Fibroblast of skin of scalp (primary cell): ENCODE results near the gene CYFIP2.

ENCODE experiments used
- DNase-seq: peaks from one replicate; pipeline ENCODE4 v3.0.0-alpha.2; 2013

CYFIP2 gene

DNA sequence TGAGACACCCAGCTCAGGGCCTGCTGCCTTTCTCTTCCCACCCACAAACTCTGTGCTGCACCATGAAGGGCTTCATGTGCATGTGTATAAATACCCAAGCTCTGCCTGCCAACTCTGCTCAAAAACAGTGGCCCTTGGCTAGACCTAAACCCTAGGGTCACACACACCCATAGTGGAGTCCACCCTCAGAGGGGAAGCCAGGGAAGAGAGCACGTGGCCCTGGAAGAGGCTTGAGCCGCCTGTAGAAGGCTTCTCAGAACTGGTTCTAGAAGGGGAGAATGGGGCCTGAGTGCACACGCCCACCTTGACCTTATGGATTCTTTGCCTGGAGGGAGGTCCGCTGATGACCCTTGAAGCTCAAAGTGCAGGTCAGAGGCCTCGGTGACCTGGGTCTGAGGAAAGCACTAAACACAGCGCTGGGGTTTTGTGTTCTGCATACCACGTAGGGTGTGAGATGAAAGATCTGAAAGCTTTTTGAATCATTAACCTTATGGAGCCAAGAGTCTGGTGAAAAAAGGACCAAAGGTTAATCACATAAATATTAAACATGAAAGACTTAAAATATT lies 60.6 kb downstream of the CYFIP2 start:
- no peak for DNase-seq

DNA sequence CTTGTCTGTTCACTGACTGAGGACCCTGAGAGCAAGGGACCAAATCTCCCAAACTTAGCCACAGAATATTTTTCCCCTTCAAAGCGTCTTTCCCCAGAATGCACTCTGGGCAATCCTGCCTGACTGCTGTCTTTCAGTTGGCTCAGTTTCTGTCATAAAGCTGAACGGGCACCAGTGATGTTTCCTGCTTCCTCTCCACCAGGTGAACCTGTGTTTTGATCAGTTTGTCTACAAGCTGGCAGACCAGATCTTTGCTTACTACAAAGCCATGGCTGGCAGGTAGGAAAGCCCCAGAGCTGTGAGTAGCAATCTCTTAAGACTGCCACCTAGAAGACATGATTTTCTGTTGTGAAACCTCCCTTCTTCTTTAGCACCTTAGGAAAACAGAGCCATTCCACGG lies 61.8 kb downstream of the CYFIP2 start:
- DNase-seq: no peak

GRCh38 chr5:157328277-157328912 lies 62.5 kb downstream of the CYFIP2 start:
- DNase-seq: peak; percentile 84

DNA sequence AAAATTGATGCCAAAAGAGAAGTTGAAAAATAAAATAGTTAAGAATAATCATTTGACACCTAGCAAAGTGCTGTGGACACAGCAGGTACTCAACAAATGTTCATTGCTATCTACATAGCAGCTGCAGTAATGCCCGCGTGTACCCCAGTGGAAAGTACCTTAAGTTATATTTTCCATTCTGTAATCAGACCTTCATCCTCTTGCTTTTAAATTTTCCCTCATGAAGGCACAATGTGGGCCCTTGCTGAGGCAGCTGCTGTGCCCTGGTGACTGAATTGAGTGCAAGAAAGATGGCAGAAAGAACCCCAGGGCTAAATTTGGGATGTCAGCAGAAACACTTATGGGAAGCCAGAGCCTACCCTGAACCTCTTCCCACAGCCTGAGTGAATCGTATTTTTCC lies 65.9 kb downstream of the CYFIP2 start:
- no peak for DNase-seq

DNA sequence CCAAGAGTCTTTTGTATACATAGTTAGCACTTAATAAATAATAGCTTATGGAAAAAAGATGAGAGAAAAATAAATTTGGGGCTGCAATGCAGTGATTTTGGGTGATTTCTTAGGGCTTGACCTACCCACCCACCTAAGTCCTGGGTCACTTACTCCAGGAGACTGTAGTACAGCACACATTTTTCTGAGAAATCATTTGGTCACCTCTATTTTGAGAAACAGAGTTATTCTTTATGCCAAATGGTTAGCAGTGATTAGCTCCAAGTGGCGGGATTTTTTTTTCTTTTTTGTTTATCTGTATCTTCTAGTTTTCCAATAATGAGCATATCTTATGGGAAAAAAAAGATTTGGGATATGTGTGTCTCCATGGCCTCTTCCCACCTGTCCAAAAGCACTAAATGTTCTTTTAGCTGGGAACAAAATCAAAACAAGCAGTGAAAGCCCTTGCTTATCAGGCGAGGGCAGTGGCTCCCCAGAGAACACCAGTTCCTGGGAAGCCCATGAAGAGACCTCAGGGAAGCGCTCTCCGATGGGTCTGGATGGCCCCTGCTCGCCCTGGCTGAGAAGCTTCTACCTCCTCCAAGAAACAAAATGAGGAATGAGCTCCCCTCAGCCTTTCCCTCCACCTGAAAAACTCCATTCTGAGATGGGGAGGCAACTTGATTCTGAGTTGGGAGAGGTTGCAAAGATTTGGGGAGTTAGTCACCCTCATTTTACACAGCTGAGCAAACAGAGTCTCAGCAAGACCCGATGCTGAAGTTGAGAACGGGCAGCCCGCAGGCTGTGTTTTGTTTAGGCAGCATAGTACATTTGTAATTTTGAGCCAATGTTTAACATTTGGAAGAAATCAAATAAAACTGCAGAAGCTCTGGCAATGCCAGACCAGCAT lies 69.9 kb downstream of the CYFIP2 start:
- peak; percentile 65 for DNase-seq

GRCh38 chr5:157336423-157336744 lies 70.5 kb downstream of the CYFIP2 start:
- no peak for DNase-seq

DNA sequence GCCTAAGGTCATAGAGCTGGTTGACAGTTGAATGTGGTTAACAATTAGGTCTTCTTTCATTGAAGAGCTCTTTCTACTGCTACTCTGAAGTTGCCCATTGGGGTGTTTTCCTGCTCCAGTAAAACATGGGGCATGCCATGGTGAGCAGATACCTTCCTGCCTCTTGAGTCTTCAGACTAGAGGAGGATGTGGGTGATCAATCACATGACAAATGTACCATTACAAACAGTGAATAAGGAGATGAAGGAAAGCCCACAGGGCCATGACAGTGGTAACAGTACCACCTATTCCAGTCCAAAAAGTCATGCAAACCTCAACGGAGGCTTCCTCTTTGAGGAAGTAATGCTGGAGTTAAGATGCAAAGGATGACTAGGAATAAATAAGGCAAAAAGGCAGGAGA lies 73.5 kb downstream of the CYFIP2 start:
- DNase-seq: no peak

DNA sequence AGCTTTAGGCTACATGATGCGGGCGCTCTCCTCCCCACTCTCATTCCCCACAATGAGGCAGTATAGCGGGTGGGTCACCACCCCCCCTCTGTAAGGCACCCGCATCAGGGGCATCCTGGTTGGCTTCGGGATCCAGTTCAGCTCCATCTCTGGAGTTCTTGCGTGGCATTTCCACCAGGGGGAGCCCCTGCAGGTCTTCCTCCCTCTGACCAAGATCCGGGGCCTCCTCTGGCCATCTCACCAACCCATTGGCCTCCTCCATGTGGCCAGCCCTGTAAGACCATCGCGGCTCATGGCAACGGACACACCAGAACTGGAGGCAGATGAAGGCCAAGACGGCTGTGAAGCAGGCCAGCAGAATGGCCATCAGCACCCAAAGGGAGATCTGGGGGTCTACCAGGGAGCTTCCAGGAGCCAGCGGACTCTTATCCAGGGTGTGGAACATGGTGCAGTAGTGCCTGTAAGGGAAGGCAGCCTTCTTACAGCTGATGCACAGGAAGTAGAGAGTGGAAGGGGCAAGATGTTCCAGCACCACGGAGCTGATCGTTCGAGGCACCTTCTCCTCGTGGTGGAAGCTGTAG lies 77.0 kb downstream of the CYFIP2 start:
- peak; percentile 38 for DNase-seq

GRCh38 chr5:157343842-157344790 lies 78.2 kb downstream of the CYFIP2 start:
- DNase-seq: no peak

DNA sequence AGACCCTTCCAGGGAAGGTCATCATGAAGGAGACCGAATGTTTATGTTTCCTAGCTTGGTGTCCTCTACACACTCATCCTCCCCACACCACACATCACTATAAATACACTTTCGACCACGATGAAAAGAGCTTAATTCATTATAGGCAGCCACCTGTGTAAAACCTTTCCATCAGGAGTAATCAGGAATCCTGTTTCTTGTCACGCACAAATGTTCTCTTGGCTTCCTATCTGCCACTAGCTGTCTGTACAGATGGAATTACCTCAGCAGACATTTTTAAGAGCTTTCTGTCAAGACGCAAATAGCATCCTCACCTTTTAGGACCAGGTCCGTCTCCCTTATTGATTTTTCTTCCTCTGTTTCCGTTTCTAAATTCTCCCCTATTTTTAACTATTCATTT lies 79.1 kb downstream of the CYFIP2 start:
- no peak for DNase-seq

DNA sequence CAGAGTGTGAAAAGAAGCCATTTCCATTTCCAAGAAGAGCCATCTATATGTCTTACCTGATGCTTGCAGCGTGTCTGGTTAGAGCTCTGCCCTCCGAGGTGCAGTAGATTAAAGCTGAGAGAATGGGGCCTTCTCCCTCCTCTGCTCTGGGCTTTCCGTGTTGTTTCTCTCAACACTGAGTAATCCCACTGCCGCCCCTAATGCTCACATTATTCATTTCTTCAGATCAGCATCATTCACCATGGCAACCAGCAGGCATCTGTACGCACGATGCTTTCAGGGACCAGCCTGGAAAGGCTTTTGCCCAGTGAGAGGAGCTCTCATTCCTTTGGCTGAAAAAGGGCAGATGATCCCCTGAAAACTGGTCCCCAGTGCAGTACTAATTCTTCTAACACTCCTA lies 79.6 kb downstream of the CYFIP2 start:
- DNase-seq: no peak

- DNase-seq: no peak
These were observed 81.6 kb downstream of the CYFIP2 start for GRCh38 chr5:157347301-157348048.

GRCh38 chr5:157348049-157348400 lies 82.1 kb downstream of the CYFIP2 start:
- no peak for DNase-seq

GRCh38 chr5:157350939-157351801 lies 85.2 kb downstream of the CYFIP2 start:
- DNase-seq: no peak

GRCh38 chr5:157351802-157352092 lies 85.8 kb downstream of the CYFIP2 start:
- DNase-seq: no peak

DNA sequence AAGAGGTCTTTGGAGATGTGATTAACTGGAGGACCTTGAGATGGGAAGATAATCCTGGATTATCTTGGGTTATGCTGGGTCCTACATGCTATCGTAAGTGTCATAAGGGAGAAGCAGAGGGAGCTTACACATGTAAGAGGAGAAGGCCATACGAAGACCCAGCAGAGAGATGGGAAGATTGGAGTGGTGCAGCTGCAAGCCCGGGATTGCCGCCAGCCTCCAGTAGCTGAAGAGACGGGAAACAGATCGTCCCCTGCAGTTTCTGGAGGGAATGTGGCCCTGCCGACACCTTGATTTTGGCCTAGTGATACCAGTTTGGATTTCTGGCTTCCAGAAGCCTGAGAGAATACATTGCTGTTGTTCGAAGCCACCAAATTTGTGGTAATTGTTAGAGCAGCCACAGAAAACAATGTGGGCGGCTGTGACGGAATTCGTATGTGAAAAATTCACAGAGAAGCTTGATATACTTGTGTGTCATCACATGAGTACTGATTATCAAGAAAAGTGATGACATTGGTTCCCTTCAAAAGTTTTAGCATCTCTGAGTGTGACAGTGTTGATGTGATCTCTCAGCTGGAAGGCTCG lies 86.9 kb downstream of the CYFIP2 start:
- DNase-seq: no peak

DNA sequence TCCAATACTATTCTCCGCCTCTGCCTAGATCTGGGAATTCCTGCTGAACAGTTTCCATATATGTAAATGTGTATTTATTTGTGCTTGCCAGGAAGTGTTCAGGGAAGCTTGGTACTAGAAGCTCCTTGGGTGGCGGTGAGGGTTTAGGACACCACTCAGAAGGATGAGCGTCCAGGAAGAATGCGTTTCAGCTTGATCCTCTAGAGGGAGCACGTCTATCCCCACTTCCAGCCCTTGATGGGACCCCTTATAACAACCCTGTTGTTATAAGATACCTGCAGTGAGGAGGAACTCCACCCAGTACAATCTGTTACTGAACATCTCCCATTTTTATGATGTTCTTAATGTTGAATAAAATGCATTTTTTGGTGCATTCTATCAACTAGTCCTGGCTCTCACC lies 88.9 kb downstream of the CYFIP2 start:
- DNase-seq: no peak

GRCh38 chr5:157356576-157356975 lies 90.7 kb downstream of the CYFIP2 start:
- no peak for DNase-seq

DNA sequence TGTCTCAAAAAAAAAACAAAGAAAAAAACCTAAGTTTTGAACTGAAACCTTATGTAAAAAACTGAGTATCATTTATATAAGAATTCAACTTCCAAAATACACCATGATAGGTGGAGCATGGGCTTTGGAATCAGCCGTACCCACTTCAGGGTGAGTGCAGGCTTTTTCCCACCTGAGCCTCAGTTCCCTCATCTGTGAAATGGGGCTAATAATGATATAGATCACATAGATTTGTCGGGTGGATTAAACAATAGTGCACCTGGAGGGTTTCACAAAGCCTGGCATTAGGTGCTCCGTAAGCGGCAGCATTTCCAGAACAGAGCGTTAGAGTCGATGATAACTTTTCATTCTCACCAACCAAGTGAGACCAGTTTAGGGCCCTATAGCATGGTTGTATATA lies 91.9 kb downstream of the CYFIP2 start:
- no peak for DNase-seq

DNA sequence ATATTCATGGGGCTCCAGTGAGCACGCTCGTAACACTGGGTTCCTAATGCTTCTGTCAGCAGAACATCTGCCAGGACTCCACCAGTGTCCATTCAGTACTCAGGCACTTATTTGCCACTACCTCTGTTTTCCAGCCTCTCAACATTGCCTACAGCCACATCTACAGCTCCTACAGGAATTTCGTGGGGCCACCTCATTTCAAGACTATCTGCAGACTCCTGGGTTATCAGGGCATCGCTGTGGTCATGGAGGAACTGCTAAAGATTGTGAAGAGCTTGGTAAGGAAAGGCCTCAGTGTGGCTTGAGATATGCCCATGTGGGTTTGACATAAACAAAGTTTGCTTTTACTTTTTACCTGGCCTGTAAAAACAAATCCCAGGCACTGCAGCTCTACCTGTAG lies 92.9 kb downstream of the CYFIP2 start:
- no peak for DNase-seq
